Activated T-cell treated with anti-CD3 and anti-CD28 coated beads for 4 hours (primary cell): ENCODE data around the gene ARHGAP19.

Source experiments
- DNase-seq: peaks from one replicate; pipeline ENCODE4 v3.0.0-alpha.2; 2020

Gene ARHGAP19

DNA sequence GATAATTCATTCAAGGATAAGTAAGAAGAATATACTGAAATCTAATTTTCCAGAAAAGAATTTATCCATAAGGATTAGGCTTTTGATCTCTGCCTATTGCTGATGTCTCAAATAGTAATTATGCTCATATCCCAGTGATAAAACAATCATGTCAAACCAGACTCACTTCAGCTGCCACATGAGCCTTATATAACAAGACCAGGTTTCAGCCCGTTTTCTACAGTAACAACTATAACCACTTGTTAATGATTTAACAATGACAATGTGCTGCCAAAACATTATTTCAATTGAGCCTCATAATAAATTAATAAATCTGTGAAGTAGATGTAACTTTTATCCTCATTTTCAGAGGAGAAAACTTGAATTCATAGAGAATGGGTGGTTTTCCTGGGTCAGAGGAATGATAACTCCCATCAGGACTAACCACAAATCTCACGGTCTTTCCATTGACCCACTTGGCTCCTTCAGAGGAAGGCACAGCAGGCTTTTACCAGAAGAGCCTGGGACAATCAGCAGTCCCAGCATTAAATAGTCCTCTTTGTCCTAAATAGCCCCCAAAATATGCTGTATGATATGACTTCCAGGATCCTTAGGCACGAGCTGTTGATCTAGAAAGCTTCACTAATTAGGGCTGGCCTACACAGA is 64.2 kb downstream of the ARHGAP19 start:
- no peak for DNase-seq

DNA sequence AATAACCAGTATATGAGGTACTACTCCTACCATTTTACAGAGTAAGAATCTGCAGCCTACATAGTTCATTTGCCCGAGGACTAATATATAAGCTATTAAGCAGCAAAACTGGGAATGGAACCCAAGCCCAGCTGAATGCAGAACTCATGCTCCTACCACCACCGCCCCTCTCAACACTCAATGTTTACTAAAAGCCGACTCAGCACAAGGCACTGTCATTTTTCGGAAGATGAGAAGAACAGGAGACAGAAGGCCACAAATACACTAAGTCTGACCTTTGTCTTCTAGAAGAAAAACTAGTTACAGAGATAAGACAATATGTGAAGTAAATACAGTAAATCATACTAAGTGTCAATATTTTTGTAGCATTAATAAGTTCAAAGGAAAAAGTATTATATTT is 66.0 kb downstream of the ARHGAP19 start:
- no peak for DNase-seq

DNA sequence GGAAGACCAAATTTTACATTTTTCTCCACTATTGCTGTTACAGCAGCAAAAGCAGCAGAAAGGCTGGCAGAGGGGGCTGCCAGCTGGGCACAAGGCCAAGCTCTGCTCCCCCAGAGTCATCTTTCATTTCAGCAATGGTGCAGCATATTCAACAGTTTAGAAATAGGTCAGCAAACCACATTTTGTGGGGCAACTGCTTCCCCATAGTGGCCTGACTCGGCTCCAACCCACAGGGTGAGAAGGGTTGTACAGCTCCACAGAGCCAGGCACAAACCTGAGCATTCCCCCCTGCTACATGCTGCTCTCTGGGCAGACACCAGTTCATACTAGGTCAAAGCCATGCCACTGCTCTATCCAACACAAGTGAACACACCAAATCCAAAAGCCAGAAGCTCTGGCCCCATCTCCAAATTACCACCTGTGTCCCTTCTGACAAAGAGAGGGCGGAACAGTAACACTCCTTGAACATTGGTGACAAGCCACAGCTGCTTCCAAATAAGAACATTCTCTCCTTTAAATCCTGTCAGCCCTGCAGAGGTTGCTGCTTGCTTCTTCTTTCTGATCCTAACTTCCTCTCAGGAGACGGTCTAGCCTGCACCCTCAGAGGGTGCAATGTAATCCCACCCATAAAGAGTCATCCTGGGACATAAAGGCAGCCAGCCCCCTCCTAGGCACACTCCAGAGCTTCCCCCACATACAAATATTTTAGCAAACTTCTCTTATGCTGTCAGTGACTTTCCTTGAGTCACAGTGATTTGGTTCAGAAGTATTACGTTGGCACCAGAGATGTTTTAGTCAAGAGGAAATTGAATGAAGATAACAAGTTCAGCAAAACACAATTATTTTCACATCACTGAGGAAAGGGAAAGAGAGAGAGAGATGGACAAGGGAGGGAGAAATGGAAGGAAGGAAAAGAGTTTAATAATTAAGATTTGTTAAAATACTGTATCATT is 67.7 kb downstream of the ARHGAP19 start:
- DNase-seq: no peak

DNA sequence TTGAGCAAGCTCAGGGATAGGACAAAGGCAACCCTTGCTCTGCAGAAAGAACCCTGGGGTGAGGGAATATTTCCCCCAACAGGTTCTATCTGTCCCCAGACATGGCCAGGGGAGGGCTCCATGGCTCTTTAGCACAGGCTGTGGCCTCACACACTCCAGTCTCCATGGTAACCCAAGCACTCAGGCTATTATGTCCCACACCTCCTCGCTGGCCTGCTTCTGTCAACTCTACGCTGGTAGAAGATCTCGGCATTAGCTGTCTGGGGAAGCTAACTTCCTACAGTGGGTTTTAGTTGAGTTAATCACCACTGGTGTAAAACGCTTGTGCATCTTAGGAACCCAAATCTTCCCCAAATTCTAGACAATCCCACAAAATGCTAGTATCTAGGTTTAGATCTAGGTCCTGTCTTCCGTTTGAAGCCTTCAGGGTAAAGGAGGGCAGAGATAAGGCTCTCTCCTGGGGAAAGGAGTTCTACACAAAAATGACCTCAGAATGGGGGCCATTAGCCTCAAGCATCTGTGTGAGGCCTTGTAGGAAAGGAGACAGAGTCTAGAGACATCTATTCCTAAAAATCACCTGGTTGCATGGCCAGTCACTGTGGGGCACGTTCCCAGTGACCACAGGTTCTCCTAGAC is 70.0 kb downstream of the ARHGAP19 start:
- no peak for DNase-seq

DNA sequence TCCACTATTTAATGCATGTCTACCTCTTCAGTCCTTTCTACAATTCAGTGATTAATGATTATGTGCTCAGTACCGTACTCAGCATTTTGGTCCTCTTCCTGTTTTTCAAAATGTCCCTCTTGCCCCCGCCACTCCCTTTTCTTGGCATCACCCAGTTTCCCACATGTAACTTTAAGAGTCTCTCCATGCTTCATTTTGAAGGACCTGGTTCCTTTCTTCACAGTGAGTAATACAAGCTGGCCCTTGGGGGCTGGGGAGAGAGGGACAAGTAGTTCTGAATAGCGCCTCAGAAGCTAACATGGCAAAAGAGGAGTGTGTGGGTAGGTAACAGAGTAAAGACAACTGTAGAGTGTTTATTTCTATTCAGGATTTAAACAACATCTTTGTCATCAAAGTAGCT is 72.1 kb downstream of the ARHGAP19 start:
- no peak for DNase-seq

DNA sequence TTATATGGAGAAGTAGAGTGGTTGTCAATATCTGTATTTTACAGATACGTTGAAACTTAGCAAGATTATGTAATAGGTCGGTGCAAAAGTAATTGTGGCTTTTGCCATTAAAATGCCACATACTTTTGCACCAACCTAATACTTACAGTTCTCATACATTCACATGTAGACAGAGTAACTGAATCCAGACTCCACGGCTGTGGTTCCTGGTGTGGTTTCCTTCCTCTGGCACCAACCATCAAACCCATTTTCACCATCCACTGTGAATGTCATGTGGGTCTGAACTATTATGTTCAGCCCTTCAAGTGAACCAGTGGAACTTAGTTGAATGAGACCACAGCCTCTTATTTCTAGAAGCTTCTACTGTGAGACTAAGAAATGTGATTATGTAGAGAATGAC is 75.1 kb downstream of the ARHGAP19 start:
- DNase-seq: no peak

DNA sequence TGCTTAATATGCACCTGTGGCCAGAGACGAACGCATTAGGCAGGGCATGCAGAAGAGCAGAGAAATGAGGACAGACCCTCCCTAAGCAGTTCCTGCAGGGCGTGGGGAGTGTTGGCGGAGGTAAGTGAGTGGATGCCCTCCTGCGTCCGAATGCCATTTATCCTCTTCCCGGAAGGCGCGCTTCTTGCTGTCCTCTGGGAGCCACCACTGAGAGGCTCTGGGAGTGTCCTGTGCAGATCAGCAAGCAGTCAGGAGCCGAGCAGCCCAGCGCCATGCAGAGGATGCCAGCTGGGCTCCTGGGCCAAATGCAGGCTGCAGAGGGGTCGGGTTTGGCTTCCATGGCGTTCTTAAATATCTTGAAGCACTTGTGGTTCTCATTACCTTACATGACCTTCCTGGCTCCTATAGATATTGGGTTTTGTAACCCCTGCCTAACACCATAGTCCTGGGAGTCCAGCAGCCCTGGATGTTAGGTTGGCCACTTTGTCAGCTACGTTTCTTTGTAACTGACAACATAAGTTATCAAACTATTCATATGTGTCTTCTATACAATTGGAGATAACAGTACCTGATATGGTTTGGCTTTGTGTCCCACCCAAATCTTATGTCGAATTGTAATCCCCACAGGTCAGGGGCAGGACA is 76.7 kb downstream of the ARHGAP19 start:
- DNase-seq: no peak

DNA sequence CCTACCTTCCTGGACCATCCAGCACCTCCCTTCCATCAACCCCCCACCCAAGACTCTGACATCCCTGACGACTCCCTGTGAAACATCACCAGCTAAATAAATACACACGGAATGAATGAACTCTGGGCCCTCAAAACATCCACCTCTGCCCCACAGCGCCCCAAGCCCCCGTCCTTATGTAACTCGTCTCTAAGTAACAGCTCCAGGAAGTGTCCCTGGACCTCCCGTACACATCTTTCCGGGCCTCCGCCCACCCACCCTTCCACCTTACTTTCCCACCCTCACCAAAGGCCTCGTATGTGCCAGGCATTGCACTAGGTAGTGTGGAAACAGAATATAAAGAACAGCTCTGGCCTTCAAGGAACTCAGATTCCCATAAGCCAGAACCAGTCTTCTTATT is 79.0 kb downstream of the ARHGAP19 start:
- DNase-seq: no peak

DNA sequence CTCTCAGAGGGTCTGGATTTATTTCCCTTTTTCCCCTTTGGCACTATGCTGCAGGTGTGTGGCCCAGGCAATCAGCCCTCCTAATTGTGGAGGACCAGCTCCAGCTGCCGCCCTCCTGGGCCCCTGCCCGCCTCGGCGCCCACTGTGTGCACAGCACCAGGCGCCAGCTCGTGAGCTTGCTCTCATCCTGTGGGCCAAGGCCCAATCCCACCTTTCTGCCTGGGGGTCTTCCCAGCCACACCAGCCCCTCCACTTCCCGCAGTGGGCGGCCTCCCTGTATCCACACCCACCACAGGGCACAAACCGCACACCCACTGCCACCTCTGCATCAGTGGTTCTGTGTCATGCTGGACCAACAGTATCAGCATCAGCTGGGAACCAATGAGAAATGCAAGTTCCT is 81.2 kb downstream of the ARHGAP19 start:
- no peak for DNase-seq

DNA sequence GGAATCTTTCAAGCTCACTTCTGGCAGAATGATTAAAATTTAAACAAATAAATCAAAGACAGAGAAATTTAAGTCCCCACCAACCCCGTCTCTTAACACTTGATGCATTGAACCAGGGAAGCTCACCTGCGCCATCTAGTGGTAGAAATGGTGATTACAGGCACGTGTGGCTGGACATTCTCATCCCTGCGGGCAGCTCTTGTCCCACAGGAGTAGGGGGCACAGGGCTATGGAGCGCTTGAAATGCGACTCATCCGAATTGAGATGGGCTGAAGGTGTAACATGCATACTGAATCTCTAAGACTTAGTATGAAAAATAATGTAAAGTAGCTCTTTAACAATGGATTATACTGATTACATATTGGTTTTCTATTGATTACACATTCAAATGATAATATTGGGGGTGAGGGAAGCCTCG is 81.9 kb downstream of the ARHGAP19 start:
- DNase-seq: peak; percentile 69

DNA sequence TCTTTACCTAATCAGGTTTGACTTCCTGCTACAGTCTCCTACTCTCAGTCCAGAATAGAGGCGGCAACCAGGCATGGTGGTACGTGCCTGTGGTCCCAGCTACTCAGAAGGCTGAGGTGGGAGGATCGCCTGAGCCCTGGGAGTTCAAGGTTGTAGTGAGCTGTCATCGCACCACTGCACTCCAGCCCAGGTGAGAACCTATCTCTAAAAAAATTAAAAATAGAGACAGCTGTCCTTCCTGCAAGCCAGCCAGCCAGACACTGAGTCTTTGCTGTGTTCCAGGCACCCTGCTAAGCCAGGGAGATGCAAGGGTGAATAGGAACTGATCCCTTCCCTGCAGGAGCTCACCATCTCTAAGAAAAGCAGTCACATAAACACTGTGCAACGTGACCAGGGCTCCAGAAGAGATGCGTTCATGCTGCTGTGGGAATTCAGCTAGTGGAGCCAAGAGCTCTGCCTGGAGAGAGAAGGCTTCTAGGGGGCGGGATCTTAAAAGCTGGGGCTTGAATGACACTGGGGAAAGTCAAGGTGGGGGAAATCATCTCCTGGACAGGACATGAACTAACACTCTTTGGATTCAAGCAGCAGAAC is 84.6 kb downstream of the ARHGAP19 start:
- DNase-seq: no peak

DNA sequence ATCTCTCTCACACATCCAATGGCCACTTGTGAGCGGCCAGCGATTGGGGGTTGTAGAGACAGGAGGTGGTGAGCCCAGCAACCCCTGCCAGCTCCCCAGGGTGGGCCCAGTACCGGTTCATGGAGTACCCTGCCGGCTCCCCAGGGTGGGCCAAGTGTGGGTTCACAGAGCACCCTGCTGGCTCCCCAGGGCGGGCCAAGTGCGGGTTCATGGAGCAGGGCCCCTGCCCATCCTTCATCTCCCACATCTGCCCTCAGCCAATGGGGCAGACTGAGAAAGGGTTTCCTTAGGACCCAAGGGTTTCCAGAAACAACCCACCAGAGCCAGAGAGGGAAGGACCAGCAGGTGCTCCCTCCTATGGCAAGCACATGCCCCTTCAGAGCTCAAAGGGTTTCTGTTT is 85.3 kb downstream of the ARHGAP19 start:
- DNase-seq: no peak

DNA sequence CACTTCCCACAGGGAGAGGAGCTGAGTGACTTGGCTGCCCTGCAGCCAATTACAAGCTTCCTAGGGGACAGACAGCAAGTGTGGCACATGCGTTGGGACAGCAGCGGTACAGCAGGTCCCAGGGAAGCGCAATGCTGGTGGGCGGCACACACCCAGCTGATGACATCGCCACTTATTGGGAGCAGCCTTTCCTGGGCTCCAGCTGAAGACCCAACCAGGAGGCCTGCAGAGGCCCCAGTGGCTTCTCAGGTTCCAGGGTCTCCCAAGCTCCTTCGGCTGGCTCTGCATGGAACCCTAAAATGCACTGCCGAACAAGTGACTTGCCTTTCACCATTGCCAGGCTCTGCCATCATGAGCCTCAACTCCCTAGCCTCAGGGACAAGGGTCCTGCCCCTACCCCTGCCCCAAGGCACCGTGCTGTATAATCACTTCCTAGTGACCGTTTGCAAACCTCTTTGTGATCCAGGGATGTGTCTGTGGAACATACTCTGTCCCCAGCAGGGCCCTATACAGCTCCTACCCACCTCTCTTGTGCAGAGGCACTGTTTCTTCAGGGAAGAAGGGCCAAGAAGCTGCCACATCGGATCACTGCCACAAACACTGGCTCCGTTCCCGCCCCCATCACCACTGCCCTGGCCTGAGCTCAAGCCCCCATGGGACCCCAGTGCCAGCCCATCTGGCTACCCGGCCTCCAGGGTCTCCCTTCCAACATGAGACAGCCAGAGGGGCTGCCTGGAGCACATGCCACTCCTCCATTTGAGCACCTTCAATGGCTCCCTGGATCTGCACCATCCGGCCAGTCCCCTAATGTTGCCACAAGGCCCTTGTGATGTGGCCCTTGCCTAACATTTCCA is 87.4 kb downstream of the ARHGAP19 start:
- DNase-seq: no peak

DNA sequence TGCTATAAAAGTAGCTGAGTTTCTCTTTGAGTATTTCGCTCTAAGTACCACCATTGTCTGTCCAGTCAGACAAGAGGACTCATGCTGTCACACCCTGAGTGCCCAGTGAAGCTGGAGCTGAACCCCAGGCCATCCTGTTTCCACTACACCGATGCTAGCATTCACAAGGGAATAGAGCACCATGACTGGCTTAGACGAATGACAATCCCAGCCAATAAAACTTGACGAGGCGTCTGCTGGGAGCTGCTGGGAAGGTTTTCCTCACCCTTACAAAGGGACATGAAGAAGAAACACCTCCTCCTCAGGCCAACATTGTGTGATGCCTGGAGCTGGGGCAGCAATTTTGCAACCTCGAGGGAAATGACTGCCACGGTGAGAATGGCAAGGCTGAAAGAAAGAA is 89.2 kb downstream of the ARHGAP19 start:
- DNase-seq: no peak

DNA sequence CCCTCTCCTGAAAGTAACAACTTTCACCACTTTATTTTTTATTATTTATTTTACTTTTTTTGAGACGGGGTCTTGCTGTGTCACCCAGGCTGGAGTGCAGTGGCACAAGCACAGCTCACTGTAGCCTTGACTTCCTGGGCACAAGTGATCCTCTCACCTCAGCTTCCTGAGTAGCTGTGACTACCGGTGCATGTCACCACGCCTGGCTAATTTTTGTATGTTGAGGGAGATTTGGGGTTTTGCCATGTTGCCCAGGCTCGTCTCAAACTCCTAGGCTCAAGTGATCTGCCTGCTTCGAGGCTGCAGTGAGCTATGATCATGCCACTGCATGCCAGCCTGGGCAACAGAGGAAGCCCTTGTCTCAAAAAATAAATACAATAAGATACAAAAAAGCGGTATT is 91.8 kb downstream of the ARHGAP19 start:
- DNase-seq: no peak

DNA sequence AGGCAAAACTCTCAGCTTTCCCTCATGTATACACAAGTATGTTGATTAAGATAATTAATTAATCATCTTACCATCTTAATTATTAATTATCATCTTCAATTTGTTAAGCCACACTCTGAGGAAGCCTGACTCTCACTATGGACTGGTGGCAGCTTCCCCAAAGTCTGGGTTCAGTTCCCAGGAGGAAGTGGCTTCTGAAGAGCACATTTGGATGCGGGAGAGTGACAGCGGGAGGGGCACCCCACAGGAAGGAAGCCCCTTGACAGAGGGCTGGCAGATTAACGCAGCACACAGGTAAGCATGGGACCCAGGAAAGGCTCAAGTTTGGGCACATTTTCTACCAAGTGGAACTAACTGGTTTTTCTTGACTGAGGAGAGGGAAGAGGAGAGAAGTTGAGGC is 93.3 kb downstream of the ARHGAP19 start:
- DNase-seq: no peak

DNA sequence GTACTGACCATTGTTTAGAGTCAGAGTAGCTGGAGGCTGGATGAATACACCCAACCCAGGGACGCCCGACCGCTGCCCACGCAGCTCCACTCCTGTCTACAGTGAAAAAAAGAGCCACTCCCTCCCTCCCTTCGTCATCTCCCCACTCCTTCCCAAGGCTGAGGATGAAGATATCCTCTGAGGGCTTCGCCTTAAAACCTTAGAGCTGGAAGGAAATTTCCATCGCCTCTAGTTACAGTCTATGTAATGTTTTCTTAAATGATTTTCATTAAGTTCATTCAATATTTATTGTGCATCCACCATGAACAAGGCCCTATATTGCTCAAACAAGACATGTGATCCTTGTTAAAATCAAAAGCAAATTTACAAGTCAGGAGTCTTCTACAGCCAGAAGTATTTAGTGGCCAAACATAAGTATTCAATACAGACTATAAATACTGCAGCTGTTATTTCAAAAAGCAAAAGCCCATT is 95.4 kb downstream of the ARHGAP19 start:
- no peak for DNase-seq

DNA sequence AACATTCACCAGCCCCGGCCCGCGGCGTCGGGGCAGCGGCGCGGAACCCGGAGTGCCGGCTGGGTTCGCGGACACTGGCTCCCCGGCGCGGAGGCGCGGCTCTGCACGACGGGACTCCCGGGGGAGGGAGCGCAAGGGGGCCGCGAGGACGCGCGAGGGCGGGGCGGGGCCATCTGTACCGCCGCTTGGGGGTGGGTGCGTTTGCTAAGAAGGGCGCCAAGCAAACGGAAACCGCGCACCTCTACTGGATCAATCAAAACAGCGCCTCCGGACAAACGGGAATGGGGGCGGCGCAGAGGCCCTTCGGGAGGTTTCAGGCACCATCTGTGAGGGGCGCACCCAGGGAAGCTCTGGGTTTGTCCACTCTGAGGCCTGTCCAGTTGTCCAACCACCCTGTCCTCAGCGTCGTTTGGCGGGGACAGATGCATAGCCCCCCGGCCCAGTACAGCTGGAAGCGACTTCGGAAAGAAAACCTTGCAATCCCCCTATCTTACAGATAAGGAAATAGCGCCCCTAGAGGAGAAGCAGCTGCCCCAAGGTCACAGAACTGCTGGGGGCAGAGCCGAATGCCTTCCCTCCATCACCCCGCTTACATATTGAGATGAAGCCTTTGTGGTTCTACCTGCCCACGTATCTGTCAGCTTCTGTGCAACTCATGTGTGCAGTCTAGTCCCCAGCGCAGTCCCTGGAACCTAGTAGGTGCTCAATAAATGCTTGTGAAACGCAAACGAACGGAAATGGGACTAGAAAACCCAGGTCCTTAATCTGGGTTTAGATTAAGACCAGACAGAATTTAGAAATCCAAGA is 96.0 kb downstream of the ARHGAP19 start:
- peak; percentile 52 for DNase-seq

DNA sequence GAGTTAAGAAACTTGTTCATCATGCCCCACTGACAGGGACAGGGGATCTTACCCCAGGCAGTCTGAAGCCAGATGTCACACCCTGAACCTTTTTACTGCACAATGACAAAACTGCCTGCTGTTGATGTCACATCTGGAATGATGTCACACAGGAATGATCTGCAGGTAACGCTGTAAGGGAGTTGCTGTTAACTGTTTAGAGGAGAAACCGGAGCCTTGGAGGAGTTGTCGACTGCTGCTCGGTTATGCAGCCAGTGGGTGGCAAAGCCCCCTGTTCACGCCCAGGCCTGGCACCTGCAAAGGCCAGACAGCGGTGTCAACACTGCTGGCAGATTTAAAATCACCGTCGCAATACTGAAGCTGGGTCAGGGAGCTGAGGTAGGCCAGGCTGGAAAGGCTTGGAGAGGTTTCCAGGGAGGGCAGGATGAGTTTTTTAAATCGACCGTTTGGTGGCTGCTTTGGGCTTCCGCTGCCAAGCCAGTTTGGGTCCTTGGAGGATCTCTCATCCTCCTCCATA is 96.7 kb downstream of the ARHGAP19 start:
- no peak for DNase-seq

DNA sequence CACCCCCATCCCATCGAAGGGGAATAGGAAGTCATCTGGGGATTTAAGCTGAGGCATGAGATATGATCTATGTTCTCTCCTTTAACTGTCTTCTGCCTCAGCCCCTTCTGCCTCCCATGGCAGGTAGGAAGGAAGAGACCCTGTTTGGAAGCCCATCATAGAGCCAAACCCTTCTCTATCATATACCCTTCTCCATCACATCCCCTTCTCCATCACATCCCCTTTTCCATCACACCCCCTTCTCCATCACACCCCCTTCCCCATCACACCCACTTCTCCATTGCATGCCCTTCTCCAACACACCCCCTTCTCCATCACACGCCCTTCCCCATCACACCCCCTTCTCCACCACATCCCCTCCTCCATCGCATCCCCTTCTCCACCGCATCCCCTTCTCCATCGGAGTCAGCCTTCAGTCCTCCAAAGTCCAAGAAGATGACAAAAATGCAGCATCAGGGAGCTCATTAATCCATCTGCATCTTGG is 99.4 kb downstream of the ARHGAP19 start:
- no peak for DNase-seq

DNA sequence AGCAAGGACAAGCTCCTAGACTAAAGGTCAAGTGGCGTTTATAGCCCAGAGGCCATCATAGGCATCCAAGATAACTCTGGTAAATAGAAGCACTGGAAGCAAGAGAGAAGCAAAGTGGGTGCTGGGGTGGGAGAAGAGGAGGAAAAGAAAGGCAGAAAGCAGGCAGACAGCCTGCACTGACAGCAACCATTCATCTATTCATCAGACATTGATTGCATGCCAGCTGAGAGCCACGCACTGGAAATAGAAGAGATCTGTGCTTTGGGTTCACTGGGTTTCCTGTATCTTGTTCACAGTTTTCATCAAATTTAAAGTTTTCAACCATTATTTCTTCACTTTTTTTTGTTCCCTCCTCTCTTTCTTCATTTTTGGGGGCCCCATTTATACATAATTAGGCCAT is 102.0 kb downstream of the ARHGAP19 start:
- DNase-seq: no peak
